CD4-positive, alpha-beta T cell (primary cell): ENCODE results near the gene AP3M1. TPM values are rescaled to one million over a fixed set of nuclear protein-coding genes. Genes with fewer than 3 reads are reported as not detected.
"Not testable (repeated sequence)": the region's sequence is repeated elsewhere in the genome, so short reads cannot be mapped to it uniquely, and the experiment has no call there.

ENCODE experiments used
- ATAC-seq: fragments of 200-7000 bp; cut with Tn5 transposase; one replicate; pipeline ENCODE4 v1.10.0; 2022; ENCODE audit warnings: mild to moderate bottlenecking; ENCODE audit not compliant: poor library complexity
- CTCF ChIA-PET: fragments of 350-600 bp; sonication (Branson Sonifier 250); formaldehyde crosslinking; loops from one replicate; lab custom pipeline; 2021; ENCODE audit warnings: antibody characterized with exemption, inconsistent platforms; lab: Charles Lee
- POLR2A ChIA-PET: fragments of 350-600 bp; sonication (Branson Sonifier 250); formaldehyde crosslinking; loops from one replicate; lab custom pipeline; 2021; ENCODE audit warnings: antibody characterized with exemption, inconsistent platforms; lab: Charles Lee
- DNase-seq, 14 experiments: peaks; one replicate each; pipeline ENCODE4 v3.0.0-alpha.2; 2013 to 2020; ENCODE audit warnings: mixed read lengths in 2 of 14
- H3K27ac ChIP-seq, 2 donors: one replicate each; pipeline versions ENCODE4 v1.5.1 to v1.7.0; 2013; ENCODE audit warnings: low read length in 2 of 2, low read depth in 1 of 2, mild to moderate bottlenecking in 1 of 2
- H3K27me3 ChIP-seq, 2 experiments: 1 replicate in 1 of 2; 2 replicates in 1 of 2; pipeline versions ENCODE4 v1.6.1 to v1.7.0; 2013; ENCODE audit warnings: low read length in 2 of 2, control low read depth in 1 of 2, mild to moderate bottlenecking in 1 of 2, moderate library complexity in 1 of 2; ENCODE audit not compliant: insufficient read depth in 2 of 2, control insufficient read depth in 1 of 2
- H3K36me3 ChIP-seq: one replicate; pipeline ENCODE4 v1.6.1; 2013; ENCODE audit warnings: low read length, control low read depth; ENCODE audit not compliant: insufficient read depth
- H3K4me1 ChIP-seq: one replicate; pipeline ENCODE4 v1.6.1; 2013; ENCODE audit warnings: low read length, control low read depth; ENCODE audit not compliant: insufficient read depth
- H3K4me3 ChIP-seq: one replicate; pipeline ENCODE4 v1.5.1; 2013; ENCODE audit warnings: mild to moderate bottlenecking, low read length, moderate library complexity
- H3K9me3 ChIP-seq, 2 experiments: 1 replicate in 1 of 2; 2 replicates in 1 of 2; pipeline versions ENCODE4 v1.6.1 to v1.7.0; 2013; ENCODE audit warnings: low read length in 2 of 2, mild to moderate bottlenecking in 2 of 2, control low read depth in 1 of 2, moderate library complexity in 1 of 2; ENCODE audit not compliant: control insufficient read depth in 1 of 2, insufficient read depth in 1 of 2
- H3K27ac Mint-ChIP-seq: one replicate; pipeline ENCODE4 v1.8.0; 2020; ENCODE audit warnings: mixed read lengths
- H3K27me3 Mint-ChIP-seq: one replicate; pipeline ENCODE4 v1.8.0; 2021; ENCODE audit warnings: mixed read lengths
- H3K36me3 Mint-ChIP-seq: one replicate; pipeline ENCODE4 v1.8.0; 2021; ENCODE audit warnings: low read depth, mixed read lengths
- H3K4me1 Mint-ChIP-seq: one replicate; pipeline ENCODE4 v1.8.0; 2021; ENCODE audit warnings: low read depth, mixed read lengths
- H3K4me3 Mint-ChIP-seq: one replicate; pipeline ENCODE4 v1.8.0; 2020; ENCODE audit warnings: mild to moderate bottlenecking, mixed read lengths
- H3K9me3 Mint-ChIP-seq: one replicate; pipeline ENCODE4 v1.8.0; 2020; ENCODE audit warnings: mixed read lengths
- intact Hi-C, 2 experiments: fragments of 100-400 bp; cut with DNase I in 1 of 2; cut with micrococcal nuclease in 1 of 2; formaldehyde crosslinking; loops; one replicate each; pipeline versions ENCODE4 v1.15.1 to v1.9.0; 2023 to 2025; cut with DNase I, micrococcal nuclease
- total RNA-seq, 174 experiments: library from RNA in 2 of 174; stranded (reverse) in 2 of 174; gene quantifications; one replicate each; pipeline ENCODE4 v1.2.3 and lab custom pipeline; 2021 to 2026
- TF ChIP-seq, protein P1 (sequence below): fragments of 200-600 bp; IDR thresholded peaks from one replicate; pipeline ENCODE4 v1.8.0; 2022; ENCODE audit warnings: antibody characterized with exemption, mild to moderate bottlenecking

AP3M1 gene
- total RNA-seq, 2 experiments from 2014 or later: 14.8 to 17.6 TPM

DNA sequence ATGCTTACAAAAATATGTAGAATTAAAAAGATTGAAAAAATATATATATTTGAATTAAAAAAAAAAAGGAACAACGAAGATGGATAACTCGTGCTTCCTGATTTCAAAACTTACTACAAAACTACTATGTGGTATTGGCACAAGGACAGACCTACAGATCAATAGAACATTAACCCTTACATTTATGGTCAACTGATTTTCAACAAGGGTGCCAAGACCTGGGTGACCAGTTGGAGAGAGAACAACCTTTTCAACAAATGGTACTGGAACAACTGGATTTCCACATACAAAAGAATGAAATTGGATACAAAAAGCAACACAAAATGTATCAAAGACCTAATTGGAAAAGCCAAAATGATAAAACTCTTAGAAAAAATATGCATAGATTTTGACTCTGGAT, 10.1 kb downstream of the AP3M1 start:
- Histone ChIP-seq H3K9me3 (peaks cover 0 to 3% of the 10 kb centered on the region in 2 experiments), H3K4me1 (no peaks in the 10 kb centered on the region), H3K27me3 (no peaks in the 10 kb centered on the region), H3K27ac (no peak overlapping the region), H3K4me3 (no peak overlapping the region), H3K36me3 (peaks cover 41% of the 10 kb centered on the region)
- no peak overlapping the region for H3K4me3 Mint-ChIP-seq
- H3K27me3 Mint-ChIP-seq: no peaks in the 10 kb centered on the region
- CTCF ChIA-PET: no interaction called here
- POLR2A ChIA-PET: no interaction called here
- DNase-seq: no peak
- H3K4me1 Mint-ChIP-seq: peaks cover 19% of the 10 kb centered on the region
- intact Hi-C loops: no loop called here
- no peaks in the 10 kb centered on the region for H3K9me3 Mint-ChIP-seq
- peaks cover 50% of the 10 kb centered on the region for H3K36me3 Mint-ChIP-seq
- ATAC-seq: no peak
- TF ChIP-seq, protein P1, sequence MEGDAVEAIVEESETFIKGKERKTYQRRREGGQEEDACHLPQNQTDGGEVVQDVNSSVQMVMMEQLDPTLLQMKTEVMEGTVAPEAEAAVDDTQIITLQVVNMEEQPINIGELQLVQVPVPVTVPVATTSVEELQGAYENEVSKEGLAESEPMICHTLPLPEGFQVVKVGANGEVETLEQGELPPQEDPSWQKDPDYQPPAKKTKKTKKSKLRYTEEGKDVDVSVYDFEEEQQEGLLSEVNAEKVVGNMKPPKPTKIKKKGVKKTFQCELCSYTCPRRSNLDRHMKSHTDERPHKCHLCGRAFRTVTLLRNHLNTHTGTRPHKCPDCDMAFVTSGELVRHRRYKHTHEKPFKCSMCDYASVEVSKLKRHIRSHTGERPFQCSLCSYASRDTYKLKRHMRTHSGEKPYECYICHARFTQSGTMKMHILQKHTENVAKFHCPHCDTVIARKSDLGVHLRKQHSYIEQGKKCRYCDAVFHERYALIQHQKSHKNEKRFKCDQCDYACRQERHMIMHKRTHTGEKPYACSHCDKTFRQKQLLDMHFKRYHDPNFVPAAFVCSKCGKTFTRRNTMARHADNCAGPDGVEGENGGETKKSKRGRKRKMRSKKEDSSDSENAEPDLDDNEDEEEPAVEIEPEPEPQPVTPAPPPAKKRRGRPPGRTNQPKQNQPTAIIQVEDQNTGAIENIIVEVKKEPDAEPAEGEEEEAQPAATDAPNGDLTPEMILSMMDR: no peak
- peak overlapping the region; percentile 33 for H3K27ac Mint-ChIP-seq

- ChIA-PET CTCF (no interaction called here), POLR2A (no interaction called here)
- H3K27me3 ChIP-seq: no peaks in the 10 kb centered on the region
- H3K36me3 Mint-ChIP-seq: peaks cover 50% of the 10 kb centered on the region
- no peaks in the 10 kb centered on the region for H3K4me1 ChIP-seq
- H3K9me3 Mint-ChIP-seq: no peaks in the 10 kb centered on the region
- no peak for ATAC-seq
- peaks cover 0 to 3% of the 10 kb centered on the region in 2 experiments for H3K9me3 ChIP-seq
- H3K27me3 Mint-ChIP-seq: no peaks in the 10 kb centered on the region
- intact Hi-C loops: loop anchor here in 1 of 2 experiments (10.0 kb wide), 1 partner anchor 955 kb away; a partner anchor contains a TSS
- no peak overlapping the region for H3K4me3 Mint-ChIP-seq
- TF ChIP-seq, protein P1: no peak
- no peak overlapping the region for H3K27ac Mint-ChIP-seq
- H3K36me3 ChIP-seq: peaks cover 40% of the 10 kb centered on the region
- no peak overlapping the region for H3K27ac ChIP-seq
- peaks cover 14% of the 10 kb centered on the region for H3K4me1 Mint-ChIP-seq
- H3K4me3 ChIP-seq: no peak overlapping the region
- no peak for DNase-seq
Measured at GRCh38 chr10:74139981-74140380, 10.6 kb downstream of the AP3M1 start.

GRCh38 chr10:74138596-74138995, 12.0 kb downstream of the AP3M1 start:
- not testable (repeated sequence) for H3K4me3 ChIP-seq, ATAC-seq, H3K27ac Mint-ChIP-seq, H3K9me3 Mint-ChIP-seq, H3K4me1 ChIP-seq, H3K4me3 Mint-ChIP-seq, DNase-seq, H3K9me3 ChIP-seq, H3K27me3 ChIP-seq, H3K27me3 Mint-ChIP-seq, H3K27ac ChIP-seq
- peaks cover 49% of the 10 kb centered on the region for H3K36me3 ChIP-seq
- POLR2A ChIA-PET: interaction anchor here (1.7 kb wide), 1 partner anchor 12 kb away, joined by 8 read pairs; the partner anchor contains the start of genes ADK and AP3M1
- CTCF ChIA-PET: interaction anchor here (0.6 to 1.4 kb wide), 6 partner anchors 12 to 96 kb away, joined by 3 to 5 read pairs (median 4); partner anchors contain the start of genes ADK and AP3M1
- intact Hi-C loops: loop anchor here in 1 of 2 experiments (10.0 kb wide), 1 partner anchor 956 kb away; a partner anchor contains a TSS
- Mint-ChIP-seq H3K4me1 (peaks cover 12% of the 10 kb centered on the region), H3K36me3 (peaks cover 59% of the 10 kb centered on the region)
